Mucosa of stomach (tissue), 1 donor: ENCODE data around the gene SMIM15.

Experiments used
- H3K27me3 ChIP-seq: one replicate; pipeline ENCODE4 v1.7.0; 2013; ENCODE audit warnings: mild to moderate bottlenecking, low read length; ENCODE audit not compliant: control insufficient read depth, insufficient read depth
- H3K36me3 ChIP-seq: one replicate; pipeline ENCODE4 v1.7.0; 2013; ENCODE audit warnings: low read length; ENCODE audit not compliant: control insufficient read depth, insufficient read depth
- H3K4me1 ChIP-seq: one replicate; pipeline ENCODE4 v1.7.0; 2013; ENCODE audit warnings: mild to moderate bottlenecking, low read length; ENCODE audit not compliant: control insufficient read depth, insufficient read depth
- H3K4me3 ChIP-seq: one replicate; pipeline ENCODE4 v1.7.0; 2013; ENCODE audit warnings: low read length
- H3K9ac ChIP-seq: one replicate; pipeline ENCODE4 v1.7.0; 2013; ENCODE audit warnings: mild to moderate bottlenecking, low read length, moderate library complexity
- H3K9me3 ChIP-seq: one replicate; pipeline ENCODE4 v1.7.0; 2013; ENCODE audit warnings: mild to moderate bottlenecking, low read length, moderate library complexity; ENCODE audit not compliant: control insufficient read depth
- donor health status: Pancreatic carcinoma.

SMIM15 gene

DNA sequence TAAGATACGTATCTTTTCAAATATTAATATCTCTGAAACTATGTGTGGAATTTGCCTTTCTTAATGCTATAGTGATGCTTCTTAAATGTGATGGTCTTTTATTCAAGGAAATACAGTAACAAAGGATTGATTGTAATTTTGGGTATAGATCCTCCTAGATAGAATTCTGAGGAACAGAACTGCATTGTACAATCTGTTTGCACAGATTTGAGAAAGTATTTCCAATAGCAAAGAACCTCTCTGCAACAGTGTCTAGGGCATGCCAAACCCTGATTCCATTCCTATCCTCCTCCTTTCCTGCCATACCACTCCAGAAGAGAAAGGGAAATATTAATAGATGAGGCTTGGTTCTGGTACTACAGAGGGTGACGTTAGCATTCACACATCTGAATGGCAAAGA is 10.4 kb downstream of the SMIM15 start:
- Histone ChIP-seq H3K4me1 (no peaks in the 10 kb centered on the region), H3K27me3 (no peaks in the 10 kb centered on the region), H3K9me3 (no peaks in the 10 kb centered on the region), H3K9ac (no peak overlapping the region), H3K4me3 (no peak overlapping the region), H3K36me3 (no peaks in the 10 kb centered on the region)

DNA sequence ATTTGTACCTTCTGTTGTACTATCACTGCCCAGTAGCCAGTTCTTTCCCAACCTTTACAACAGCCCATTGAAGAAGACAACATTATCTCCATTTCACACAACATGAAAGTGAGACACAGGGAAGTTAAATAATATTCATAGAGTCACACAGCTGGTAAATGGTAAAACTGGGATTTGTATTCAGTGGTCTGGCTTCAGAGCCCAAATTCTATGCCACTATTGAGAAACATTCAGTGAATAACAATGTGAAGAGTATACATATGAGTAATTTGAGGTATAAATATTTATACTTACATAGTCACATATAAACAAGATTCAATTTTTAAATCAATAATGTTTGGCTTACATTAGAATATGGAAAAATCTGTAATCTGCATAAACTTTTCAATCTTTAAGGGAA is 13.8 kb downstream of the SMIM15 start:
- H3K9ac ChIP-seq, result no peak overlapping the region
- no peaks in the 10 kb centered on the region for H3K27me3 ChIP-seq
- H3K4me3 ChIP-seq, result no peak overlapping the region
- no peaks in the 10 kb centered on the region for H3K4me1 ChIP-seq
- H3K36me3 ChIP-seq, result no peaks in the 10 kb centered on the region
- no peaks in the 10 kb centered on the region for H3K9me3 ChIP-seq

DNA sequence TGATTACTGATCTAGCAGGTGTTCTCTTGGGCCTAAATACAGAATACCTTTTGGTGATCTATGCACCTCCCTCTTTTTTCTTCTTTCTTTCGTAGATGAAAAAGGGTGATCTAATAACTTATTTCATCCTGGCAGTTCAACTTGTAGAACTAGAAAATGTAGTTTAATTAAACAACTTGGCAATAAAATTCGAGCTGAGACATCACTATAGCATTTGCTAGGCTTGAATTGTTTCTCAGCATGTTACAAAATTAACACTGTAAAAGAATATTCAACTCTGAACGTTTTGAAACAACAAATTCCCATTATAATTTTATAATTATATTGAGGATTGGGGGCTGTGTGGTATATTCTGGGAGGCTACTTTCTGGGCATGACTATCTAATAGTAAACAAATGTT is 19.5 kb downstream of the SMIM15 start:
- H3K27me3 ChIP-seq, result no peaks in the 10 kb centered on the region
- H3K36me3 ChIP-seq, result no peaks in the 10 kb centered on the region

GRCh38 chr5:61142391-61142790 is 19.9 kb downstream of the SMIM15 start:
- Histone ChIP-seq H3K36me3 (no peaks in the 10 kb centered on the region), H3K9me3 (no peaks in the 10 kb centered on the region), H3K27me3 (no peaks in the 10 kb centered on the region), H3K4me3 (no peak overlapping the region), H3K9ac (no peak overlapping the region), H3K4me1 (no peaks in the 10 kb centered on the region)

More for the DNA sequence above, 19.5 kb downstream of the SMIM15 start:
- Histone ChIP-seq H3K9ac (no peak overlapping the region), H3K4me3 (no peak overlapping the region), H3K9me3 (no peaks in the 10 kb centered on the region), H3K4me1 (no peaks in the 10 kb centered on the region)

- Histone ChIP-seq H3K27me3 (no peaks in the 10 kb centered on the region), H3K4me3 (no peak overlapping the region), H3K9ac (no peak overlapping the region), H3K36me3 (no peaks in the 10 kb centered on the region), H3K9me3 (no peaks in the 10 kb centered on the region), H3K4me1 (no peaks in the 10 kb centered on the region)
Observed at GRCh38 chr5:61141801-61142200, 20.5 kb downstream of the SMIM15 start.

- Histone ChIP-seq H3K36me3 (no peaks in the 10 kb centered on the region), H3K9me3 (no peaks in the 10 kb centered on the region), H3K4me1 (no peaks in the 10 kb centered on the region), H3K4me3 (no peak overlapping the region), H3K27me3 (no peaks in the 10 kb centered on the region), H3K9ac (no peak overlapping the region)
Observed at GRCh38 chr5:61139931-61140330, 22.3 kb downstream of the SMIM15 start.

- H3K9me3 ChIP-seq, result no peaks in the 10 kb centered on the region
- no peaks in the 10 kb centered on the region for H3K36me3 ChIP-seq
- H3K4me3 ChIP-seq, result no peak overlapping the region
- H3K27me3 ChIP-seq, result no peaks in the 10 kb centered on the region
- no peaks in the 10 kb centered on the region for H3K4me1 ChIP-seq
- H3K9ac ChIP-seq, result no peak overlapping the region
Observed at GRCh38 chr5:61139094-61139873, 23.0 kb downstream of the SMIM15 start.

- Histone ChIP-seq H3K27me3 (no peaks in the 10 kb centered on the region), H3K4me1 (no peaks in the 10 kb centered on the region), H3K4me3 (no peak overlapping the region), H3K36me3 (no peaks in the 10 kb centered on the region), H3K9me3 (no peaks in the 10 kb centered on the region), H3K9ac (no peak overlapping the region)
Observed at GRCh38 chr5:61137835-61138234, 24.4 kb downstream of the SMIM15 start.

- no peaks in the 10 kb centered on the region for H3K27me3 ChIP-seq
- no peaks in the 10 kb centered on the region for H3K9me3 ChIP-seq
- H3K9ac ChIP-seq, result no peak overlapping the region
- no peak overlapping the region for H3K4me3 ChIP-seq
- H3K36me3 ChIP-seq, result no peaks in the 10 kb centered on the region
- H3K4me1 ChIP-seq, result no peaks in the 10 kb centered on the region
Observed at GRCh38 chr5:61132559-61132958, 29.7 kb downstream of the SMIM15 start.

DNA sequence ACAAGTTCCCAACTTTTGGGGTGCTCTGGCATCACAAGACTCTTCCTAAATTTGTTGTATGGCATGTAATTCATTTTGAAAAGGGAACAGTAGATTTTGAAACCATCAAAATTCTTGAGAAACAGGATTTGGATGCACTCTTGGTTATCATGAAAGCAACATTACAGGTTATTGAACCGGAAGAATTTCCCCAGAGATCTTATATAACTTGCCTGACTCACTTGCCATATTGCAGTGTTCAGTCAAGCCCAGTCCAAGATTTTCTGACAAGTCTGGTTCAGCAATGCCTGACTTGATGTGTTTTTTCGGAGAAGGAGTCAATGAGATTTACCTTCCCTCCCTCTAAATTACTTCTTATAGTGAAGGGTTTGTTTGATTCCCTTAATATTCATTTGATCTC is 32.0 kb downstream of the SMIM15 start:
- Histone ChIP-seq H3K36me3 (no peaks in the 10 kb centered on the region), H3K9me3 (no peaks in the 10 kb centered on the region), H3K4me3 (no peak overlapping the region), H3K9ac (no peak overlapping the region), H3K4me1 (no peaks in the 10 kb centered on the region), H3K27me3 (no peaks in the 10 kb centered on the region)

DNA sequence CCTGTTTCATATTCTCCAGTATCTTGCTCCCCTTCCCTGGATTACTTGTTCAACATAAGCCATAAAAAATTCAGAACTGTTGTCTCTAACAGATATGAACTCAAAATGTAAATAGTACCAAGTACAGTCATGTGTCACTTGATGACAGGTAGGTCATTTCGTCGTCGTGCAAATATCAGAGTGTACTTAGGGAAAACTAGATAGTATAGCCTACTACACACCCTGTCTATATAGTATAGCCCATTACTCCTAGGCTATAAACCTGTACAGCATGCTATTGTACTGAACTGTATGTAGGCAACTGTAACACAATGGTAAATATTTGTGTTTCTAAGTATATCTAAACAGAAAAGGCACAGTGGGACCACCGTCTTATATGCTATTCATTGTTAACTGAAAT is 39.1 kb downstream of the SMIM15 start:
- H3K27me3 ChIP-seq, result no peaks in the 10 kb centered on the region
- no peak overlapping the region for H3K4me3 ChIP-seq
- no peaks in the 10 kb centered on the region for H3K4me1 ChIP-seq
- H3K9me3 ChIP-seq, result no peaks in the 10 kb centered on the region
- H3K36me3 ChIP-seq, result no peaks in the 10 kb centered on the region
- no peak overlapping the region for H3K9ac ChIP-seq

DNA sequence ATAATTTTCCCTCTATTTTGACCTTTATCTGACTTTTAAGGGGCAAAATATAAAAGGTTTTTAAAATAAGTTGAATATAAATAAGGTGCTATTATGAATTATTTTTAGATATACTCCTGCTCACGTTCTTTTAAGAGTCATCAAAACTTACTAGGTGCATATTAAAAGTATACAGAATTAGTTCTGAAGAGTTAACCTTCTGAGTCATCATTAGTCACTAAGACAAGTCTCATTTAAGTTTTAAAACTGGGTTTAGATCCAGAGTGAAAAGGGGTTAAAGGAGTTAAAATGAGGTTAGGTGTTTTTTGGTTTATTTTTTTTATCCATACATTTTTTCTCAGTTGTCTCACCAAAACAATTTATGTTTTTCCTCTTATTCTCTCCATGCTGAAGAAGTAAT is 41.7 kb downstream of the SMIM15 start:
- H3K27me3 ChIP-seq, result no peaks in the 10 kb centered on the region
- H3K4me3 ChIP-seq, result no peak overlapping the region
- no peak overlapping the region for H3K9ac ChIP-seq
- H3K4me1 ChIP-seq, result peaks cover 4% of the 10 kb centered on the region
- no peaks in the 10 kb centered on the region for H3K36me3 ChIP-seq
- H3K9me3 ChIP-seq, result no peaks in the 10 kb centered on the region

GRCh38 chr5:61119066-61119465 is 43.2 kb downstream of the SMIM15 start:
- Histone ChIP-seq H3K4me3 (no peak overlapping the region), H3K36me3 (no peaks in the 10 kb centered on the region), H3K4me1 (peaks cover 4% of the 10 kb centered on the region), H3K9me3 (no peaks in the 10 kb centered on the region), H3K27me3 (no peaks in the 10 kb centered on the region), H3K9ac (no peak overlapping the region)
